Smooth muscle cell (in vitro differentiated cells): ENCODE measurements around the gene TMED1. TPM values are rescaled to one million over a fixed set of nuclear protein-coding genes. Genes with fewer than 3 reads are reported as not detected.
"Not testable (repeated sequence)": the region's sequence is repeated elsewhere in the genome, so short reads cannot be mapped to it uniquely, and the experiment has no call there.

Experiments
- DNase-seq: peaks from one replicate; lab custom pipeline; 2025; ENCODE audit not compliant: unreplicated experiment; lab: John Stamatoyannopoulos, UW
- H2AFZ ChIP-seq: fragments of 200-600 bp; sonication (generic); 2 replicates; pipeline ENCODE4 v1.6.0; 2016; ENCODE audit warnings: antibody characterized with exemption, low read depth, mild to moderate bottlenecking
- H3F3A ChIP-seq: fragments of 200-600 bp; sonication (generic); 2 replicates; pipeline ENCODE4 v1.6.0; 2017; ENCODE audit warnings: antibody characterized with exemption, low read depth
- H3K27ac ChIP-seq: fragments of 200-600 bp; sonication (generic); 2 replicates; pipeline ENCODE4 v1.5.1; 2016; ENCODE audit warnings: low read depth, mild to moderate bottlenecking
- H3K27me3 ChIP-seq: fragments of 200-600 bp; sonication (generic); 2 replicates; pipeline ENCODE4 v1.6.1; 2016; ENCODE audit warnings: low read depth, mild to moderate bottlenecking
- H3K36me3 ChIP-seq: fragments of 200-600 bp; sonication (generic); 2 replicates; pipeline ENCODE4 v1.5.1; 2016; ENCODE audit warnings: low read depth
- H3K4me1 ChIP-seq: fragments of 200-600 bp; sonication (generic); 2 replicates; pipeline ENCODE4 v1.5.1; 2016; ENCODE audit warnings: low read depth
- H3K4me2 ChIP-seq: fragments of 200-600 bp; sonication (generic); 2 replicates; pipeline ENCODE4 v1.6.0; 2016; ENCODE audit warnings: mild to moderate bottlenecking
- H3K4me3 ChIP-seq: fragments of 200-600 bp; sonication (generic); 2 replicates; pipeline ENCODE4 v1.5.1; 2016; ENCODE audit warnings: mild to moderate bottlenecking
- H3K79me2 ChIP-seq: fragments of 200-600 bp; sonication (generic); 2 replicates; pipeline ENCODE4 v1.6.0; 2016; ENCODE audit warnings: low read depth, mild to moderate bottlenecking
- H3K9ac ChIP-seq: fragments of 200-600 bp; sonication (generic); 2 replicates; pipeline ENCODE4 v1.6.0; 2016; ENCODE audit warnings: low read depth
- H3K9me3 ChIP-seq: fragments of 200-600 bp; sonication (generic); replicated peaks from 2 replicates; pipeline ENCODE4 v1.5.1; 2016; ENCODE audit warnings: low read depth
- H4K20me1 ChIP-seq: fragments of 200-600 bp; sonication (generic); 2 replicates; pipeline ENCODE4 v1.6.0; 2016; ENCODE audit warnings: low read depth
- WGBS: methylation state at CpG from one replicate; pipeline ENCODE4 v1.1.7; 2016; ENCODE audit warnings: low lambda C conversion rate; 5-methylcytosine and 5-hydroxymethylcytosine counted together
- polyA plus RNA-seq: library from polyadenylated mRNA; unstranded; fragments of >200 nt; fragmentation: Nextera tagmentation; extraction: Ambion mirVana; gene quantifications from 2 replicates; pipeline ENCODE4 v1.2.1, GENCODE V29; 2016
- total RNA-seq: library from RNA; depleted of rRNA; stranded (reverse); fragments of >200 nt; gene quantifications from 2 replicates; pipeline ENCODE4 v1.2.3, GENCODE V29; 2014
- TF ChIP-seq, protein P1 (sequence below): fragments of 200-600 bp; sonication (generic); IDR thresholded peaks from 2 replicates; pipeline ENCODE4 v1.5.1; 2017; ENCODE audit warnings: borderline replicate concordance, mild to moderate bottlenecking, antibody characterized with exemption; ENCODE audit not compliant: insufficient read depth, poor library complexity, severe bottlenecking

TMED1 gene
- total and polyA plus RNA-seq, 2 experiments from 2014 or later = 30.7 to 107 TPM

DNA sequence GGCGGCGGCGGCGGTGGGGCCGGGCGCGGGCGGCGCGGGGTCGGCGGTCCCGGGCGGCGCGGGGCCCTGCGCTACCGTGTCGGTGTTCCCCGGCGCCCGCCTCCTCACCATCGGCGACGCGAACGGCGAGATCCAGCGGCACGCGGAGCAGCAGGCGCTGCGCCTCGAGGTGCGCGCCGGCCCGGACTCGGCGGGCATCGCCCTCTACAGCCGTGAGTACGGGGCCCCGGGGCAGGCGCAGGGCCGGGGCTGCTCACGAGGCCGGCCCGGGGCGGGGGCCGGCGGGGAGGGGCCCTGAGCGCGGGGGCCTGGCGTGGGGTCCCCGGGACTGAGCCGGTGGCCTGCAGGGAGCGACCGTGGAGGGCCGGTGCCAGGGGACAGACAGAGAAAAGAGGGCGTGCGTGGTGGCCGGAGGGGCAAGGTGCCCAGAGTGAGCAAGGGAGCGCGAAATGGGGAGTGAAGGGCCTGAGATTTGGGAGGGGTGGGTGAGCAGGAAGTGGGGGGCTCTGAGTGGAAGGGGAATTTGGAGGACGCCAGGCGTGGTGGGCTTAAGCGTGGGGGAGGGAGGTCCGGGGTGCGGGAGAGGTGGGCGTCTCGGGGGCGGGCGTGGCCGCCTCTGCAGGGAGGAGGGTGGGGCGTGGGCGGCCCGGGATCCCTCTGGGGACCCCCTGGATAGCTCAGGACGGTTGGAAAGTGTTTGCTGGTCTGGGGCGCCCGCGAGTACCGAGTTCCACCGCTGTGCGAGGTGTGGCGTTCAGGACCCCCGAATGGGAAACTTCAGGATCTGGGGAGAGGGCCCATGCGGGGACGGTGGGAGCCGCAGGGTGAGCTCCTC, 35.9 kb upstream of the TMED1 start:
- Histone ChIP-seq H3F3A (no peaks in the 10 kb centered on the region), H3K4me2 (peak overlapping the region; percentile 99), H3K4me3 (peak overlapping the region; percentile 84), H3K79me2 (peaks cover 51% of the 10 kb centered on the region), H3K4me1 (peaks cover 12% of the 10 kb centered on the region), H2AFZ (peak overlapping the region; percentile 20), H4K20me1 (peaks cover 38% of the 10 kb centered on the region), H3K9me3 (no peaks in the 10 kb centered on the region), H3K27me3 (no peaks in the 10 kb centered on the region), H3K27ac (peak overlapping the region; percentile 51), H3K9ac (peak overlapping the region; percentile 81), H3K36me3 (no peaks in the 10 kb centered on the region)
- TF ChIP-seq, protein P1, sequence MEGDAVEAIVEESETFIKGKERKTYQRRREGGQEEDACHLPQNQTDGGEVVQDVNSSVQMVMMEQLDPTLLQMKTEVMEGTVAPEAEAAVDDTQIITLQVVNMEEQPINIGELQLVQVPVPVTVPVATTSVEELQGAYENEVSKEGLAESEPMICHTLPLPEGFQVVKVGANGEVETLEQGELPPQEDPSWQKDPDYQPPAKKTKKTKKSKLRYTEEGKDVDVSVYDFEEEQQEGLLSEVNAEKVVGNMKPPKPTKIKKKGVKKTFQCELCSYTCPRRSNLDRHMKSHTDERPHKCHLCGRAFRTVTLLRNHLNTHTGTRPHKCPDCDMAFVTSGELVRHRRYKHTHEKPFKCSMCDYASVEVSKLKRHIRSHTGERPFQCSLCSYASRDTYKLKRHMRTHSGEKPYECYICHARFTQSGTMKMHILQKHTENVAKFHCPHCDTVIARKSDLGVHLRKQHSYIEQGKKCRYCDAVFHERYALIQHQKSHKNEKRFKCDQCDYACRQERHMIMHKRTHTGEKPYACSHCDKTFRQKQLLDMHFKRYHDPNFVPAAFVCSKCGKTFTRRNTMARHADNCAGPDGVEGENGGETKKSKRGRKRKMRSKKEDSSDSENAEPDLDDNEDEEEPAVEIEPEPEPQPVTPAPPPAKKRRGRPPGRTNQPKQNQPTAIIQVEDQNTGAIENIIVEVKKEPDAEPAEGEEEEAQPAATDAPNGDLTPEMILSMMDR = peak; percentile 12
- 0% methylated on average over 3 of the region's 90 CpGs for WGBS
- peak; percentile 27 for DNase-seq

DNA sequence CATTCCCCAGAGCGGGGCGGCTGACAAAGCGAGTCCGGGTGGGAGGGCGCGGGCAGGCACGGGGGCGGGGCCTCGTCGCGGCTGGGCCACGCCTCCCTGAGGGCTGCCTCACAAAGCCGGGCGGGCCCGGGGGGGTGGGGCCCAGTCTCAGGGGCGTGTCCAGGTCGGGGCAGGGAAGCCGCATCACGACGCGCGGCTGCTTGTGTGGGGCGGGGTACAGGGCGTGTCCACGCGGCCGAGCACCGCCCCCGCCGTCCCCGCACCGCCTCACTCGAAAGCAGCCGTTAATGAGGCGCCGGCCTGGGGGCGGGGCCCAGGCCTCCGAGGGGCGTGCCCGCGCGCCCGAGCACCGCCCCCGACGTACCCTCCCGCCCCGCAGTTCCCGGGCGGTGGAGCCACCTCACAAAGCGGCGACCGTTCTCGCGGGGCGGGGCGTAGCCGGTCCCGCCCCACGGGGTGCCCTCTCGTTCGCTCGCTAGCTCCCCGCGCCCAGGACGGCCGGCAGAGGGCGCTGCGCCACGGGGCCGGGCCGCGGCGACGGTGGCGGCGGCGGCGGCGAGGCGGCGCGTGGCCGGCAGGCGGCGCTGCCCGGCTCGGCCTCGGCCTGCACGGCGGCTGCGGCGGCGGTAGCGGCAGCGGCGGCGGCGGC, 35.1 kb upstream of the TMED1 start, which contains the start of gene CARM1:
CARM1 (plus strand) TSS at position 599 of the 649 bp plus-strand sequence. CDS start 150 bp downstream, outside the sequence.
- peak; percentile 100 for DNase-seq
- Histone ChIP-seq H3K9ac (peak within 1 kb of the TSS; percentile 81), H2AFZ (peak within 1 kb of the TSS; percentile 77), H3K36me3 (no peaks in the 10 kb centered on the region), H3K4me2 (peak within 1 kb of the TSS; percentile 99), H3K4me3 (peak within 1 kb of the TSS; percentile 84), H4K20me1 (peaks cover 30% of the 10 kb centered on the region), H3F3A (no peaks in the 10 kb centered on the region), H3K4me1 (peaks cover 12% of the 10 kb centered on the region), H3K79me2 (peaks cover 43% of the 10 kb centered on the region), H3K27ac (peak within 1 kb of the TSS; percentile 59), H3K27me3 (no peaks in the 10 kb centered on the region), H3K9me3 (no peaks in the 10 kb centered on the region)
- TF ChIP-seq, protein P1 = peak; percentile 62
- WGBS = 0% methylated on average over 24 of the region's 99 CpGs

DNA sequence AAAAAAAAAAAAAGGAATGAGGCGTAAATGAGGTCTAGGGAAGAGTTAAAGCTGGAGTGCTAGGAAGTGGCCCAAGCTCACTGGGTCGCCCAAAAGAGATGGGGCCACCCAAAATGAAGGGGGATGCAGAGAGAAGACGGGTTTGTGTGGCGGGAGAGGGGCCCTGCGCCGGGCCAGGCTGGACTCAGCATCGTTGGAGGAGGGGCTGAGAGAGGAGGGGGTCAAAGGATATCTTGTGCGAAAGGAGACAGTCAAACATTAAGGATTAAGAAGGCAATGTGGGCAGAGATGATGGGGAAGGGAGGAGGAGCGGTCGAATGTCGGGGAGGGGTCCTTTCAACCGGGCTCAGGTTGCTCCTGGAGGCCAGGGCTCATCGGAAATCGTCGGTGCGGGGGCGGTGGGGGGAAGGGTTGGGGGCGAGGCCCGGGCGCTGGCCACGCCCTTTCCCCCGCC, 34.5 kb upstream of the TMED1 start:
- Histone ChIP-seq H3K4me3 (peak overlapping the region; percentile 58), H2AFZ (peak overlapping the region; percentile 77), H3K27me3 (no peaks in the 10 kb centered on the region), H3K36me3 (no peaks in the 10 kb centered on the region), H3K79me2 (peaks cover 37% of the 10 kb centered on the region), H3K27ac (peak overlapping the region; percentile 59), H4K20me1 (peaks cover 24% of the 10 kb centered on the region), H3F3A (no peaks in the 10 kb centered on the region), H3K9ac (peak overlapping the region; percentile 51), H3K9me3 (no peaks in the 10 kb centered on the region), H3K4me1 (peaks cover 12% of the 10 kb centered on the region), H3K4me2 (peak overlapping the region; percentile 88)
- TF ChIP-seq, protein P1 = no peak
- 7% methylated on average over 9 of the region's 22 CpGs for WGBS
- DNase-seq = no peak

DNA sequence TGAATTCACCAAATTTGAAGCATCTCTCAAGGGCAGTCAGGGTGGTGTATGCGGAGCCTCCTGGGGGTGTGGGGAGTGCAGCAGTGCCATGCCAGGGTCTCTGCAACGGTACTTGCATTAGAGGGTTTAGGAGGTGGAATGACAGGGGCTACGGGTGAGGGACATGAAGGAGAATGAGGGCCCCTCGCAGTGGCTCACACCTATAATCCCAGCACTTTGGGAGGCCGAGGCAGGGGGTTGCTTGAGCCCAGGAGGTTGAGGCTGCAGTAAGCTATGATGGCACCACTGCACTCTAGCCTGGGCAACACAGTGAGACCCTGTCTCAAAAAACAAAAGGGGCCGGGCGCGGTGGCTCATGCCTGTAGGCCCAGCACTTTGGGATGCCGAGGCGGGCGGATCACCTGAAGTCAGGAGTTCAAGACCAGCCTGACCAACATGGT, 33.9 kb upstream of the TMED1 start:
- peaks cover 31% of the 10 kb centered on the region for H3K79me2 ChIP-seq
- DNase-seq, H3F3A ChIP-seq, H2AFZ ChIP-seq, H3K27ac ChIP-seq, H3K9me3 ChIP-seq, H3K9ac ChIP-seq, H3K27me3 ChIP-seq, H3K4me2 ChIP-seq, H3K36me3 ChIP-seq, H3K4me3 ChIP-seq: not testable (repeated sequence)
- peaks cover 18% of the 10 kb centered on the region for H4K20me1 ChIP-seq
- H3K4me1 ChIP-seq = peaks cover 12% of the 10 kb centered on the region
- WGBS = 97% methylated on average over 11 of the region's 11 CpGs
